SK-N-SH (cell line): ENCODE data around the gene DNAJB12.

Experiments used
- RAD21 ChIP-seq: IDR thresholded peaks from 2 replicates; pipeline ENCODE4 v1.6.1; 2012; ENCODE audit warnings: mild to moderate bottlenecking, low read length
- TAF1 ChIP-seq: IDR thresholded peaks from 2 replicates; pipeline ENCODE4 v1.6.1; 2012; ENCODE audit warnings: low read depth, mild to moderate bottlenecking, low read length, moderate library complexity, borderline replicate concordance
- YY1 ChIP-seq: IDR thresholded peaks from 2 replicates; pipeline ENCODE4 v1.4.0; 2012; ENCODE audit warnings: low read depth, mild to moderate bottlenecking
- TF ChIP-seq, protein P1 (sequence below): fragments of 200-600 bp; sonication (generic); IDR thresholded peaks from 2 replicates; pipeline ENCODE4 v1.6.1; 2017; ENCODE audit warnings: antibody characterized with exemption, mild to moderate bottlenecking, moderate library complexity
- TF ChIP-seq, protein P2 (sequence below): IDR thresholded peaks from 2 replicates; pipeline ENCODE4 v1.4.0; 2012; ENCODE audit warnings: low read depth, borderline replicate concordance
- TF ChIP-seq, protein P3 (sequence below): IDR thresholded peaks from 2 replicates; pipeline ENCODE4 v1.6.1; 2012; ENCODE audit warnings: mild to moderate bottlenecking, low read depth, low read length, moderate library complexity
- TF ChIP-seq, protein P4 (sequence below): IDR thresholded peaks from 2 replicates; pipeline ENCODE4 v1.4.0; 2012; ENCODE audit warnings: low read depth, borderline replicate concordance

DNA sequence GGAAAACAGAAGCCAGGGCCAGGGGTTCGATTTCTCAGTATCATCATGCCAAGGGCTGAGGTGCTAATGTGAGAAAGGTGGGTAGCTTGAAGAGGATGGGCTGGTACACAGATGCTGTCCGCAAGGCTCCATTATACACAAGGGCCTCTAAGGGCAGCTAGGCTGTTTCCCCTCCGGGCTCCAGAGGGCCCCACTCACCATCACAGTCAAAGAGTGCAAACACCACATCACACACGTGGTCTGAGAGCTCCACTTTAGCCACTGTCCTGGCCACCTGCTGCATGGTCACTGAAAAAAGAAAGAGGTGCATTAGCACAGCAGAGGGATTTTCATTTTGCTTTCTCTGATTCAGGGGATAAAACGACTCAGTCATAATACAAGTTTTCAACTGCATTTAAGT, 20.9 kb upstream of the DNAJB12 start:
- TF ChIP-seq, protein P1, sequence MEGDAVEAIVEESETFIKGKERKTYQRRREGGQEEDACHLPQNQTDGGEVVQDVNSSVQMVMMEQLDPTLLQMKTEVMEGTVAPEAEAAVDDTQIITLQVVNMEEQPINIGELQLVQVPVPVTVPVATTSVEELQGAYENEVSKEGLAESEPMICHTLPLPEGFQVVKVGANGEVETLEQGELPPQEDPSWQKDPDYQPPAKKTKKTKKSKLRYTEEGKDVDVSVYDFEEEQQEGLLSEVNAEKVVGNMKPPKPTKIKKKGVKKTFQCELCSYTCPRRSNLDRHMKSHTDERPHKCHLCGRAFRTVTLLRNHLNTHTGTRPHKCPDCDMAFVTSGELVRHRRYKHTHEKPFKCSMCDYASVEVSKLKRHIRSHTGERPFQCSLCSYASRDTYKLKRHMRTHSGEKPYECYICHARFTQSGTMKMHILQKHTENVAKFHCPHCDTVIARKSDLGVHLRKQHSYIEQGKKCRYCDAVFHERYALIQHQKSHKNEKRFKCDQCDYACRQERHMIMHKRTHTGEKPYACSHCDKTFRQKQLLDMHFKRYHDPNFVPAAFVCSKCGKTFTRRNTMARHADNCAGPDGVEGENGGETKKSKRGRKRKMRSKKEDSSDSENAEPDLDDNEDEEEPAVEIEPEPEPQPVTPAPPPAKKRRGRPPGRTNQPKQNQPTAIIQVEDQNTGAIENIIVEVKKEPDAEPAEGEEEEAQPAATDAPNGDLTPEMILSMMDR = 0 out of 2 replicates have a peak, but pooled peaks have one; percentile 10
- TF ChIP-seq, protein P2, sequence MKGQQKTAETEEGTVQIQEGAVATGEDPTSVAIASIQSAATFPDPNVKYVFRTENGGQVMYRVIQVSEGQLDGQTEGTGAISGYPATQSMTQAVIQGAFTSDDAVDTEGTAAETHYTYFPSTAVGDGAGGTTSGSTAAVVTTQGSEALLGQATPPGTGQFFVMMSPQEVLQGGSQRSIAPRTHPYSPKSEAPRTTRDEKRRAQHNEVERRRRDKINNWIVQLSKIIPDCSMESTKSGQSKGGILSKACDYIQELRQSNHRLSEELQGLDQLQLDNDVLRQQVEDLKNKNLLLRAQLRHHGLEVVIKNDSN = no peak
- TF ChIP-seq YY1 = no peak
- peak; percentile 26; the same call in 1 of the 2 replicates for TF ChIP-seq RAD21
- TF ChIP-seq, protein P3, sequence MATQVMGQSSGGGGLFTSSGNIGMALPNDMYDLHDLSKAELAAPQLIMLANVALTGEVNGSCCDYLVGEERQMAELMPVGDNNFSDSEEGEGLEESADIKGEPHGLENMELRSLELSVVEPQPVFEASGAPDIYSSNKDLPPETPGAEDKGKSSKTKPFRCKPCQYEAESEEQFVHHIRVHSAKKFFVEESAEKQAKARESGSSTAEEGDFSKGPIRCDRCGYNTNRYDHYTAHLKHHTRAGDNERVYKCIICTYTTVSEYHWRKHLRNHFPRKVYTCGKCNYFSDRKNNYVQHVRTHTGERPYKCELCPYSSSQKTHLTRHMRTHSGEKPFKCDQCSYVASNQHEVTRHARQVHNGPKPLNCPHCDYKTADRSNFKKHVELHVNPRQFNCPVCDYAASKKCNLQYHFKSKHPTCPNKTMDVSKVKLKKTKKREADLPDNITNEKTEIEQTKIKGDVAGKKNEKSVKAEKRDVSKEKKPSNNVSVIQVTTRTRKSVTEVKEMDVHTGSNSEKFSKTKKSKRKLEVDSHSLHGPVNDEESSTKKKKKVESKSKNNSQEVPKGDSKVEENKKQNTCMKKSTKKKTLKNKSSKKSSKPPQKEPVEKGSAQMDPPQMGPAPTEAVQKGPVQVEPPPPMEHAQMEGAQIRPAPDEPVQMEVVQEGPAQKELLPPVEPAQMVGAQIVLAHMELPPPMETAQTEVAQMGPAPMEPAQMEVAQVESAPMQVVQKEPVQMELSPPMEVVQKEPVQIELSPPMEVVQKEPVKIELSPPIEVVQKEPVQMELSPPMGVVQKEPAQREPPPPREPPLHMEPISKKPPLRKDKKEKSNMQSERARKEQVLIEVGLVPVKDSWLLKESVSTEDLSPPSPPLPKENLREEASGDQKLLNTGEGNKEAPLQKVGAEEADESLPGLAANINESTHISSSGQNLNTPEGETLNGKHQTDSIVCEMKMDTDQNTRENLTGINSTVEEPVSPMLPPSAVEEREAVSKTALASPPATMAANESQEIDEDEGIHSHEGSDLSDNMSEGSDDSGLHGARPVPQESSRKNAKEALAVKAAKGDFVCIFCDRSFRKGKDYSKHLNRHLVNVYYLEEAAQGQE = no peak
- TF ChIP-seq TAF1 = no peak
- TF ChIP-seq, protein P4, sequence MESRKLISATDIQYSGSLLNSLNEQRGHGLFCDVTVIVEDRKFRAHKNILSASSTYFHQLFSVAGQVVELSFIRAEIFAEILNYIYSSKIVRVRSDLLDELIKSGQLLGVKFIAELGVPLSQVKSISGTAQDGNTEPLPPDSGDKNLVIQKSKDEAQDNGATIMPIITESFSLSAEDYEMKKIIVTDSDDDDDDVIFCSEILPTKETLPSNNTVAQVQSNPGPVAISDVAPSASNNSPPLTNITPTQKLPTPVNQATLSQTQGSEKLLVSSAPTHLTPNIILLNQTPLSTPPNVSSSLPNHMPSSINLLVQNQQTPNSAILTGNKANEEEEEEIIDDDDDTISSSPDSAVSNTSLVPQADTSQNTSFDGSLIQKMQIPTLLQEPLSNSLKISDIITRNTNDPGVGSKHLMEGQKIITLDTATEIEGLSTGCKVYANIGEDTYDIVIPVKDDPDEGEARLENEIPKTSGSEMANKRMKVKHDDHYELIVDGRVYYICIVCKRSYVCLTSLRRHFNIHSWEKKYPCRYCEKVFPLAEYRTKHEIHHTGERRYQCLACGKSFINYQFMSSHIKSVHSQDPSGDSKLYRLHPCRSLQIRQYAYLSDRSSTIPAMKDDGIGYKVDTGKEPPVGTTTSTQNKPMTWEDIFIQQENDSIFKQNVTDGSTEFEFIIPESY = no peak
